Motor neuron (in vitro differentiated cells): ENCODE measurements around the gene DLG2. TPM values are rescaled to one million over a fixed set of nuclear protein-coding genes. Genes with fewer than 3 reads are reported as not detected.

Experiments used
- ATAC-seq, 8 experiments: fragments of 200-7000 bp; cut with Tn5 transposase; replicated peaks in 6 of 8; 2 replicates each; pipeline ENCODE4 v1.8.0; 2021; ENCODE audit warnings: mild to moderate bottlenecking in 8 of 8, moderate library complexity in 8 of 8
- H3K27ac ChIP-seq, 2 donors: fragments of 250-450 bp; sonication (Bioruptor Pico); 2 replicates each; pipeline ENCODE4 v1.9.0; 2021; ENCODE audit warnings: antibody characterized with exemption in 2 of 2, mild to moderate bottlenecking in 2 of 2, moderate library complexity in 1 of 2
- H3K4me1 ChIP-seq, 2 donors: fragments of 250-450 bp; sonication (Bioruptor Pico); replicated peaks in 1 of 2; 2 replicates each; pipeline ENCODE4 v1.6.1; 2021; ENCODE audit warnings: antibody characterized with exemption in 2 of 2, mild to moderate bottlenecking in 2 of 2, moderate library complexity in 1 of 2
- H3K4me3 ChIP-seq, 5 donors: fragments of 250-450 bp; sonication (Bioruptor Pico); 2 replicates each; pipeline ENCODE4 v1.9.0; 2021; ENCODE audit warnings: antibody characterized with exemption in 5 of 5, mild to moderate bottlenecking in 5 of 5, moderate library complexity in 4 of 5
- WGBS, 10 experiments: fragments of 450-650 bp; shearing (Covaris generic); methylation state at CpG; one replicate each; pipeline ENCODE4 v1.0.0; 2022; 5-methylcytosine and 5-hydroxymethylcytosine counted together
- in situ Hi-C, 9 experiments: fragments of 400-800 bp; cut with MboI; loops; one replicate each; pipeline ENCODE4 v1.15.0; 2021; ENCODE audit warnings: low sequenced_read_pairs in 9 of 9, low pct_unique_long_range_greater_than_20kb in 2 of 9; ENCODE audit not compliant: unreplicated experiment in 9 of 9
- total RNA-seq, 8 experiments: library from RNA; unstranded; fragments of 300-600 nt; gene quantifications; 2 replicates each; pipeline versions ENCODE4 v1.2.3 to v1.2.4, GENCODE V29; 2022

Gene DLG2
- total RNA-seq, 8 experiments from 2014 or later, result 1.3 to 17.5 (median 6.5) TPM

GRCh38 chr11:83721263-83721662 is 1905.9 kb downstream of the DLG2 start:
- in situ Hi-C loops, result loop anchor here in 1 of 9 experiments (25.0 kb wide), 1 partner anchor 409 kb away; no protein-coding TSS in a partner anchor
- peaks cover 16 to 21% of the 10 kb centered on the region in 2 donors for H3K4me1 ChIP-seq
- H3K4me3 ChIP-seq, result no peak overlapping the region
- H3K27ac ChIP-seq, result no peak overlapping the region
- WGBS, 10 experiments, result 29 to 80% (median 50%) methylated on average over 2 of the region's 2 CpGs; no CpG with 5 or more reads in 3 of the 10 experiments
- ATAC-seq, result peak in 7 of 8 experiments; percentile 42 to 76 (median 60)

DNA sequence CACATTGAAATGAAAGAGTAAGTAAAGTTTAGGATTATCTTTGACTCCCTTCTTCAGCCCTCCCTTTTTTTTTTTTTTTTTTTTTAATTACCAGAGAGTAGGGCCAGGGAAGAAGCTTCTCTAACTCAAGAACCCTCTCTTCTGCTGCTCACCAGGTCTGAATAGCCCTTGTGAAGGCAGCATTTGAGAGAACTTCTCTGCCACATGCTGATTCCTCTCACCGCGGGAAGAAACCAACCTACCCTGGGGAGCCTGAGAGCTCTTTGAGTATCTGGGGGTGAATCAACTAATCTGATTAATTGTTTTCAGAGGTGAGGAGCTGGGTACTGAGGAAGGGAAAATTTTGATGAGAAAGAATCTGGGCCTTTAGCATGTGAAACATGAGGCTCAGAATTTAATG is 1906.5 kb downstream of the DLG2 start:
- peaks cover 16 to 17% of the 10 kb centered on the region in 2 donors for H3K4me1 ChIP-seq
- H3K4me3 ChIP-seq, result no peak overlapping the region
- H3K27ac ChIP-seq, result no peak overlapping the region
- WGBS, 10 experiments, result 53 to 100% (median 58%) methylated on average over 1 to 2 of the region's 2 CpGs; no CpG with 5 or more reads in 7 of the 10 experiments
- in situ Hi-C loops, result loop anchor here in 1 of 9 experiments (25.0 kb wide), 1 partner anchor 408 kb away; no protein-coding TSS in a partner anchor
- no peak for ATAC-seq

DNA sequence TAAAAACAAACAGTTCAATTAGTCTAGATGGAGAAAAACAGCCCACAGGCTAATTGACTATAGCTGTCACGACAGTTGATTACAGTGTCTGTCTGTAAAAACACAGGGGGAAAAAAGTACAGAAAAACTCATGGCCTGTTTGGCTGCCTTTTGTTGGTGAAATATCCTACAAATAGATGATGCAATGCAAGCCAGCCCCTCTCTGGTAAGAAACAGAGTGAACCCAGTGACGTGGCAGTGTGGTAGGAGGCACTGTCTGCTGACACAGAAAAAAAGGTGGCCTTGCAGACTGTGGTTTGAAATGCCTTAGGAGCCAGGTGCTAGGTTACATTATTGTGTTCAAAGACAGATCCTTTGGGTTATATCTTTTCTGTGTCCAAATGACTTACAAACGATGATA is 1909.6 kb downstream of the DLG2 start:
- 29 to 88% (median 78%) methylated on average over 1 to 3 of the region's 3 CpGs; no CpG with 5 or more reads in 2 of the 10 experiments for WGBS, 10 experiments
- Histone ChIP-seq H3K4me3 (no peak overlapping the region), H3K4me1 (peaks cover 0 to 3% of the 10 kb centered on the region in 2 donors), H3K27ac (no peak overlapping the region)
- peak in 5 of 8 experiments; percentile 66 to 90 (median 80) for ATAC-seq
- in situ Hi-C loops, result loop anchor here in 2 of 9 experiments (10.0 to 25.0 kb wide), 2 partner anchors 405 to 413 kb away; no protein-coding TSS in a partner anchor

DNA sequence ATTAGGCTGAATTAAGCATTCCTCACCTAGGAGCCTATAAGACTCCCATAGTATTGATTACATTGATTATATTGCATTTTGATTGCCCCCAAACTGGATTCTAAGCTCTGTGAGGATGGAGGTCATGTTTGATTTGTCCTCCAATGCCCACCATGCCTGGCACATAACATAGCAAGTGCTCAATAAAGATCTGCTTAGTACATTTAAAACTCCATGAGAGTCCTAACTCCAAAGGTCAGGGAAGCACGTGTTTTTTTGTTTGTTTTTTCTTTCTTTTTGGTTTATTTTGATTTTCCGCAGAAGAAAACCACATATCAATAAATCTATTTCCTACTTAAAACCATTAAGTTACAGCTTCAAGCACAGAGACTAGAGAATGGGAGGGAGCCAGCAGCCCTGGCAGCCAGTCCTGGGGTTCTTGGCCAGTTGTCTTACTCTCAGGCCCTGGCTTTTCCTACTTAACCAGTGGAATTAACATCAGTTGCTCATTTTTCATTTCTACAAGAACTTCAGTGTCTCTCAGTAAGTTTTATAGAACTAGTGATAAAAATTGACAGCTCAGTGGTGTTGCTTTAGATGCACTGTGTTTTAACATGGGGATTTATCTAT is 1911.1 kb downstream of the DLG2 start:
- H3K4me3 ChIP-seq, result no peak overlapping the region
- H3K4me1 ChIP-seq, result peaks cover 0 to 1% of the 10 kb centered on the region in 2 donors
- ATAC-seq, result no peak
- in situ Hi-C loops, result loop anchor here in 2 of 9 experiments (10.0 to 25.0 kb wide), 2 partner anchors 404 to 411 kb away; no protein-coding TSS in a partner anchor
- H3K27ac ChIP-seq, result no peak overlapping the region
- 7 to 100% (median 79%) methylated on average over 1 to 2 of the region's 2 CpGs; no CpG with 5 or more reads in 1 of the 10 experiments for WGBS, 10 experiments

- peak in 1 of 8 experiments; percentile 21 for ATAC-seq
- Histone ChIP-seq H3K4me3 (no peak overlapping the region), H3K4me1 (no peaks in the 10 kb centered on the region), H3K27ac (no peak overlapping the region)
- 53 to 100% (median 95%) methylated on average over 1 to 2 of the region's 2 CpGs; no CpG with 5 or more reads in 4 of the 10 experiments for WGBS, 10 experiments
- in situ Hi-C loops, result loop anchor here in 2 of 9 experiments (10.0 to 25.0 kb wide), 2 partner anchors 401 to 409 kb away; no protein-coding TSS in a partner anchor
These were observed 1913.4 kb downstream of the DLG2 start for GRCh38 chr11:83713708-83714107.

GRCh38 chr11:83711106-83711527 is 1916.0 kb downstream of the DLG2 start:
- in situ Hi-C loops, result loop anchor here in 2 of 9 experiments (10.0 to 25.0 kb wide), 2 partner anchors 399 to 406 kb away; no protein-coding TSS in a partner anchor
- ATAC-seq, result no peak
- Histone ChIP-seq H3K4me3 (no peak overlapping the region), H3K27ac (no peak overlapping the region), H3K4me1 (no peaks in the 10 kb centered on the region)
- 40 to 100% (median 83%) methylated on average over 1 to 5 of the region's 5 CpGs; no CpG with 5 or more reads in 2 of the 10 experiments for WGBS, 10 experiments

DNA sequence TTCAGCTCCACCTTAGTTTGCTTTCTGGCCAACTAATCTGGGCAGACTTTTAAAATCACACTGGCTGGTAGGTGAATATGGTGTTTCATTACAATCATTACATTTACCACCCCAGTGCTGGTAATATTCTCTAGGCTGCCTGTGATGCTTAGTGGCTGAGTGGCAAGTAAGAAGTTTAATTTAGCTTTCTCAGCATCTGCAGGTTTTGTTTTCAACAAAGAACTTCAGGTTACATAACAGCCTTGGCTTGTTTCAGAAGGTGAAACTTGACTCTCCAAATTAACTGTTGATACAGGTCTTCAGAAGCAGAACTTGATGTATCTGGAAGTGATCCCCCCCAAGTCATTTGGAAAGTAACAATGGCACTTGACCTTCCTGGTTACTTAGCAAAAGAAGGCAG is 1917.7 kb downstream of the DLG2 start:
- H3K27ac ChIP-seq, result no peak overlapping the region
- ATAC-seq, result no peak
- no peaks in the 10 kb centered on the region for H3K4me1 ChIP-seq
- no peak overlapping the region for H3K4me3 ChIP-seq
- in situ Hi-C loops, result loop anchor here in 1 of 9 experiments (25.0 kb wide), 1 partner anchor 397 kb away; no protein-coding TSS in a partner anchor

DNA sequence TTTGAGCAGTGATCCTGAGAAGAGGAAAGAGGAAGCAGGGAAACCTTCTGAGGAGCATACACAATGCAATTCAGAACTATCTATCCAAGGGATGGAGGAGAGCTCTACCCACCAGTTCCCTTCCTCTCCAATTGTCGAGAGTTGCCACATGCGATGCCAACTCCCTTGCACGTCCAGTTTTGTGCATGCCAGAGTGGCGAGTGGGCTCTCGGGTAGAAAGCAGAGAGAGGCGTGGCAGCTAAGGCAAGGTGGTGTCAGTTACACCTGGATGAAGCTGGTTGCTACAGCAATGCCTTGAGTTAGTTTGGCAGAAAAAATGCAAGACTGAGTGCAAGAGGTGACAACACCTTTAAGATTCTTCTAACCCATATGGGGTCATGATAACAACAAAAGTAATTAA is 1920.6 kb downstream of the DLG2 start:
- Histone ChIP-seq H3K4me3 (no peak overlapping the region), H3K27ac (no peak overlapping the region), H3K4me1 (peaks cover 0 to 6% of the 10 kb centered on the region in 2 donors)
- ATAC-seq, result no peak
- 33 to 100% (median 86%) methylated on average over 1 to 6 of the region's 6 CpGs; no CpG with 5 or more reads in 2 of the 10 experiments for WGBS, 10 experiments
- in situ Hi-C loops, result loop anchor here in 1 of 9 experiments (25.0 kb wide), 1 partner anchor 394 kb away; no protein-coding TSS in a partner anchor

GRCh38 chr11:83702796-83703195 is 1924.3 kb downstream of the DLG2 start:
- 14 to 83% (median 62%) methylated on average over 1 to 2 of the region's 2 CpGs; no CpG with 5 or more reads in 2 of the 10 experiments for WGBS, 10 experiments
- H3K4me3 ChIP-seq, result no peak overlapping the region
- in situ Hi-C loops, result loop anchor here in 1 of 9 experiments (25.0 kb wide), 1 partner anchor 390 kb away; no protein-coding TSS in a partner anchor
- peak in 4 of 8 experiments; percentile 31 to 62 (median 54) for ATAC-seq
- no peak overlapping the region for H3K27ac ChIP-seq
- H3K4me1 ChIP-seq, result peaks cover 0 to 6% of the 10 kb centered on the region in 2 donors

DNA sequence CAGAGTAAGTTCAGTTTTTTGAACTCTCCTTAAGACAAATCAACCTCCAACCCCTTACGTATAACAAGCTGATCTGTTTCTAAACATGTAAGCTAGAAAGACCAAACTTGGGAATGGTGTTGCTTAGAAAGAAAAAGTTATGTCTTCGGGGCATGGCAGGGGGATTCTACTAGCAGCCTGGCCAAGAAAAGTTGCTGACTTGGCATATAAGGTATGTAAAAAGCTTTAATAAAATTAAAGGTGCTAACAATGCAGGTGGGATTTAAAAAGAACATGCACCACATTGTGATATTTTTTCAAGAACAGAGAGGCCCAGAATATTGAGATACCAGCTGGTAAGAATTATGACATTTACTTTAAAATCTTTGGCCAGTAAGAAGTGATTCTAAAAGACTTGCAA is 1929.6 kb downstream of the DLG2 start:
- in situ Hi-C loops, result no loop called here
- Histone ChIP-seq H3K4me3 (no peak overlapping the region), H3K4me1 (peaks cover 13 to 21% of the 10 kb centered on the region in 2 donors), H3K27ac (no peak overlapping the region)
- 0 to 100% (median 83%) methylated on average over 1 to 2 of the region's 2 CpGs; no CpG with 5 or more reads in 1 of the 10 experiments for WGBS, 10 experiments
- ATAC-seq, result no peak

GRCh38 chr11:83695046-83695445 is 1932.1 kb downstream of the DLG2 start:
- in situ Hi-C loops, result no loop called here
- peaks cover 13 to 21% of the 10 kb centered on the region in 2 donors for H3K4me1 ChIP-seq
- H3K27ac ChIP-seq, result no peak overlapping the region
- no peak overlapping the region for H3K4me3 ChIP-seq
- peak in 2 of 8 experiments; percentile 21 to 46 for ATAC-seq
- 30 to 93% (median 84%) methylated on average over 2 to 3 of the region's 3 CpGs; no CpG with 5 or more reads in 4 of the 10 experiments for WGBS, 10 experiments

GRCh38 chr11:83694191-83694910 is 1932.8 kb downstream of the DLG2 start:
- Histone ChIP-seq H3K4me1 (peaks cover 13 to 21% of the 10 kb centered on the region in 2 donors), H3K4me3 (no peak overlapping the region), H3K27ac (no peak overlapping the region)
- ATAC-seq, result peak in 4 of 8 experiments; percentile 42 to 48 (median 43)
- WGBS, 10 experiments, result 7 to 92% (median 70%) methylated on average over 2 to 10 of the region's 10 CpGs
- in situ Hi-C loops, result no loop called here
